Fibroblast of the conjunctiva (primary cell): ENCODE results near the gene IFNE.
A peak's percentile ranks its signal among the peaks of the same experiment; 100 is the strongest.
"Not testable (repeated sequence)": the region's sequence is repeated elsewhere in the genome, so short reads cannot be mapped to it uniquely, and the experiment has no call there.

ENCODE experiments used
- DNase-seq: peaks from one replicate; pipeline ENCODE4 v3.0.0-alpha.2; 2010; ENCODE audit warnings: low read depth

IFNE gene

DNA sequence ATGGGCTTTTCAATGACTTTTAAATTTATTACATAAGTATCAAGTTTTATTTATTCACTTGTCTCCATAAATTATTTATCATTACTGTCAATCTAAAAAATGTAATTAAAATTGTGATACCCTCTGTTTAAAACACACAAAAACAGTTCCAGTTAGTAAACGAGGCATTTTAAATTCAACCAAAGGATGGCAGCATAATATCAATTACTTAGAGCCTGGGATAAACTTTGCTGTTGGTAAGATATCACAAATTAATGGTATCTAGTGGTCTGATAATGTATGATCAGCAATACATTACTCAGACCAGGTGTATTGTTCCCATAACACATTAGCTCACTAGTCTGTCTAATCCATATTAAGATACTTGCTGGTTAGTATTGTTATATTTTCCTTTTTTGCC is 9.6 kb upstream of the IFNE start:
- DNase-seq = no peak

GRCh38 chr9:21481470-21482056 is 550 bp downstream of the IFNE start:
- no peak for DNase-seq

GRCh38 chr9:21479152-21479702 is 2.9 kb downstream of the IFNE start:
- DNase-seq = no peak

DNA sequence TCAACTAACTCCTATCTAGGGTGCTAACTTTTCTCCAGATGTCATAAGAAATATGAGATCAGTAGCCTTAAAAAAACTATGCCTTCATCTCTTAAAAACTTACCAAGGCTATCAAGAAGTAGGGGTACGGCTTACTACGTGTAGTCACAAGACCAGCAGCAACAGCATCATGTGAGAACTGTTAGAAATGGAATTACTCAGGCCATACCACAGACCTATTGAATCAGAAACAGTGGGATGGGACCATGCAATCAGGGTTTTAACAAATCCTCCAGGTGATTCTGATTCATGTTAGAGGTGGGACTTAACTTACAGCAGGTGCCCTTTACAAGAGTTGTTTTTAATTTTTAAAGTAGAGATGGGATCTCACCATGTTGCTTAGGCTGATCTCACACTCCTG is 4.6 kb downstream of the IFNE start:
- no peak for DNase-seq

- no peak for DNase-seq
Observed at GRCh38 chr9:21473236-21473635, 8.9 kb downstream of the IFNE start.

DNA sequence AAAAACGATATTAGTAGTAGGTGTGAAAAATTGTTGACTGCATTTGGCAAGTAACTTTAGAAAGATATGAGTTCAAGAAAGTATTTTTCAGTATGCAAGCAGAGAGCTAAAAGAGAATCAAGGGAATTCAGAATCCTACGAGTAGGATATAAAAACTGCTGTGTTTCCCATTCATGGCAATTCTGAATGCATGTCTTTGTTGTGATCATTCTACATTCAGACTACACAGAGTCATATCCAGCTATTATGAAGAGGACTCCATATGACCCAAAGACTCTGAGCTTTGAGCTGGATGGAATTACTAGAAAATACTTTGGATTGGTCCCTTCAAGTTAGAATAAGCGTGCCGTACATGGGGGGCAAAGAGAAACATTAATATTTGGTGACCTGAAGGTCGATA is 12.0 kb downstream of the IFNE start:
- no peak for DNase-seq

GRCh38 chr9:21465859-21466518 is 16.1 kb downstream of the IFNE start:
- DNase-seq = peak; percentile 53

GRCh38 chr9:21465138-21465537 is 17.0 kb downstream of the IFNE start:
- DNase-seq = no peak

DNA sequence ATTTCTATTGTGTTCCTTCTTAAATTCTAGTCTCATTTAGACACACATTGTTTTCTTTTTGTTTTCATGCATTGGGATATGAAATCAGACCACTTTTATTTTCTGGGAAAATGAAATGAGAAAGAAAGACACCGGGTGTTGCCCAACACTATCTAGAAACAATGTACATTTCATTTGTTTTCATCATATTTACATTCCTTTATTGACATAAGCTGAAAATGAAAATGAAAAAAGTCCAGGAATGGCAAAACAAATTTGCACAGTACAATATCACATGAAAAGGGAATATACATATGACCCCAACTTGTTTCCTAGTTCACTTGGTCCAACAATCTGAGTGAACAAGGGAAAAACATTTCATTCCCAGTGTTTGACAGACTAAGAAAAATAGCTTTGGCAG is 20.7 kb downstream of the IFNE start:
- DNase-seq = no peak

DNA sequence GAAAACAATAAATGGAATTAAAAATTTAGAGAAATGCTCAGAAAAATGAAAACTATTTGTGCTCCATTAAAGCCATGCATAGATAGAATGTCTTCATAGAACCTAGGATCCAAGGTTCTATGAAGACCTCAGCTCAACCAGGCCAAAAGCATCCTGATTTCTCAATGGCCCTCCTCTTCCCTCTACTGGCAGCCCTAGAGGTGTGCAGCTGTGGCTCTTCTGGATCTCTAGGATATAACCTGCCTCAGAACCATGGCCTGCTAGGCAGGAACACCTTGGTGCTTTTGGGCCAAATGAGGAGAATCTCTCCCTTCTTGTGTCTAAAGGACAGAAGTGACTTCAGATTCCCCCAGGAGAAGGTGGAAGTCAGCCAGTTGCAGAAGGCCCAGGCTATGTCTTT is 26.8 kb downstream of the IFNE start:
- peak; percentile 1 for DNase-seq

DNA sequence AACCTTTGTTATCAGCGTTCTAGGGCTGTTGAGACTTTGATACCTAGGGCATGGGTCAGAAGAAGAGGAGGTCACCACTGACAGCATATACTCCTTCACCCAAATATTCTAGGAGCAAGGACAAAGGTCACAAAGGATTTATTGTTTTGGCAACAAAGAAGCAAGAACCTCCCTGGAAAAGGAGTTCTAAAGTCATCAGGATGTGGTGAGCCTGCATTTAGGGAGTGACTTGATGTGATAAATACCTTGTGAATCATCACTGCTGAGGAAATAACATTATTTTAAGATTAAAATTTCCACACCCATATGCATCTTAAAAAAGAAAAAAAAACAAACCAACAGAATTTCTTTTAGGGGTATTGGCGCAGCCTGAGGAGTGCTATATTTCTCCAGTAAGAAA is 28.0 kb downstream of the IFNE start:
- no peak for DNase-seq

GRCh38 chr9:21452681-21453080 is 29.4 kb downstream of the IFNE start:
- DNase-seq = no peak

GRCh38 chr9:21450733-21451394 is 31.2 kb downstream of the IFNE start:
- DNase-seq = peak; percentile 1

- DNase-seq = not testable (repeated sequence)
Observed at GRCh38 chr9:21449312-21449711, 32.8 kb downstream of the IFNE start.

- no peak for DNase-seq
Observed at GRCh38 chr9:21443849-21444625, 38.1 kb downstream of the IFNE start.

DNA sequence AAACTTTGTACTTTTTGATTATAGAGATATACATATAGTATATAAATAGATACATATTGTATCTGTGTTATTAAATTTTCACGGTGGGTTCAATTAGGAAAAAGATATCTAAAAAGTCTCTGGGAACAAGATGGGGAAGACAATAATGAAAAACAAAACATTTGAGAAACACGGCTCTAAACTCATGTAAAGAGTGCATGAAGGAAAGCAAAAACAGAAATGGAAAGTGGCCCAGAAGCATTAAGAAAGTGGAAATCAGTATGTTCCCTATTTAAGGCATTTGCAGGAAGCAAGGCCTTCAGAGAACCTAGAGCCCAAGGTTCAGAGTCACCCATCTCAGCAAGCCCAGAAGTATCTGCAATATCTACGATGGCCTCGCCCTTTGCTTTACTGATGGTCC is 42.0 kb downstream of the IFNE start, which contains the start of gene IFNA1:
Gene IFNA1 (plus strand): TSS at position 301 of the 400 bp plus-strand sequence. CDS start 69 bp downstream, at position 370.
- no peak for DNase-seq

GRCh38 chr9:21435015-21435383 is 47.1 kb downstream of the IFNE start:
- DNase-seq = not testable (repeated sequence)

DNA sequence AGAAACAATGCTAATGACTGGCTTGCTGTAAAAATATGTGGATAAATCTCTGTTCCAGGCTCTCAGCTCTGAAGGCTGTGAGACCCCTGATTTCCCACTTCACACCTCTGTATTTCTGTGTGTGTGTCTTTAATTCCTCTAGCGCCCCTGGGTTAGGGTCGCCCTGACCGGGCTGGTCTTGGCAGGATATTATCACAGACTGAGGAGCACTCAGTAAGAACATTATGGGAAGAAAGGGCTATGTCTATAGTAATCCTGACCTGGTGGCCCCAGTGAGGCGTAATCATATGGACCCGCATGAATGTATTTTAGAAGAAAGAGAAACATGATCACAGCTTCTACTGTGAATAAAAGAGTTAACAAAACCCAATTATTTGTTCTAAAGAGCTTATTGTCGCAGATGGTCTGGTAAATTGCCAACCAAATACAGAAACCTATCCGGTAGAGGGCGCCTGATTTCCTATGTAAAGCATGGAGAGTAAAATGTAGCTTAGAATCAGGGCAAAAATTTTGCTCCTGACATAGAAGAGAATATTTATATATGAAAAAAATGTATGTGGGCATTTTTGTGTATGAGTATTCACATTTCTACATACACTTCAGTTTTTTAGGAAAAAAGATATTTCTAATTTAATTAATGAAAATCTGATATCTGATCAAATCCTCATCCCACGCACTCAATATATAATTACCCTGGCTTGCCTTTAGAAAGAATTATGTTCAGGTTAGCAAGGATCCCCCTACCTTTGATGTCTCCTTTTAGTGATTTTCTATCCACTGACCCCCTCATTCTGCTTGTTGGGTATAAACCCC is 47.7 kb downstream of the IFNE start:
- peak; percentile 68 for DNase-seq

DNA sequence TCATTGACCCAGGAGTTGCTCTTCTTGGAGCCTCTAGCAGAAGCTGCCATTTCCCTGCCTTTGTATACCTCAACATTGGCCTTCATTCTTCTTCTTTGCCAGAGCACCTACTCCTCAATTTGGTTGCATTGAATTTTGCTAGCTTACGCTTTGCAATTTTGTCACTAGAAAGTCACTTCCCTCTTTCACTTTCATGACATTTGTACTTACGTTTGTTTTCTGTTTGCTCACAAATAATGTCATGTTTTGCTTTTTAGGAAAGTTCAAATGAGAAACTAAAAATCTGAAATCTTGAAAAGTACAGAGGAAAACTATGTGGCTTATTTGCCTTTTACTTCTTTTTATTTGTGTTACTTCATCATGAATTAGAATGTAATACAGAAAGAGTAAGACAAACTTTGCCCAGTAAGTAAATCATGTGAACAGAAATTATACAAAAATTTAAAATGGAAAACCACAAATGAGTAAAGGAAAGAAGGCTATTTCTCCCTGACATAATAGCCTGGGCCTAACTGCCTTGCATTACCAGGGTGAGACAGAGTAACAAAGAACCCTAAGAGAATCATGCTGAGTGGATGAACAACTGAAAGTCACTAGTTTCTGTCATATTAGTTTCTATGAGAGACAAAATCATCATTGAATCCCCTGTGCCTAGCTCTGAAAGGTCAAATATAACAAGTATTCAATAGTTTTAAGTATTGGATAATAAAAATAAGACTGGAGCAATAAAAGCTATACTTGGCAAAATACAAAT is 49.3 kb downstream of the IFNE start:
- no peak for DNase-seq
